Left ventricle myocardium inferior (tissue), 1 donor: ENCODE data around the gene CIAO3. TPM values are rescaled to one million over a fixed set of nuclear protein-coding genes. Genes with fewer than 3 reads are reported as not detected.

Experiments used
- DNase-seq: peaks from one replicate; pipeline ENCODE4 v3.0.0-alpha.2; 2020
- H3K27ac ChIP-seq: fragments of 200-600 bp; replicated peaks from 2 replicates; pipeline ENCODE4 v1.8.0; 2021
- H3K27me3 ChIP-seq: fragments of 200-600 bp; 2 replicates; pipeline ENCODE4 v1.8.0; 2021; ENCODE audit warnings: low read depth
- H3K36me3 ChIP-seq: fragments of 200-600 bp; 2 replicates; pipeline ENCODE4 v1.8.0; 2021
- H3K4me1 ChIP-seq: fragments of 200-600 bp; 2 replicates; pipeline ENCODE4 v1.8.0; 2021
- H3K4me3 ChIP-seq: fragments of 200-600 bp; 2 replicates; pipeline ENCODE4 v1.8.0; 2021; ENCODE audit warnings: mild to moderate bottlenecking, moderate library complexity
- H3K9me3 ChIP-seq: fragments of 200-600 bp; replicated peaks from 2 replicates; pipeline ENCODE4 v1.8.0; 2021
- intact Hi-C: fragments of 100-400 bp; cut with micrococcal nuclease; formaldehyde crosslinking; loops from one replicate; pipeline ENCODE4 v1.11.0; 2022
- long read RNA-seq: library from polyadenylated mRNA; unstranded; transcript quantifications from one replicate; pipeline ENCODE4 v2.0.0, GENCODE V29; 2021
- total RNA-seq: library from RNA; stranded (reverse); fragmentation: NEBNext Ultra II Directional; extraction: Animal tissue kit (Norgen Biotek cat#: 25700); gene quantifications from one replicate; pipeline ENCODE4 v1.2.1, GENCODE V29; 2021
- TF ChIP-seq, protein P1 (sequence below): fragments of 200-600 bp; IDR thresholded peaks from 2 replicates; pipeline ENCODE4 v1.8.0; 2021; ENCODE audit warnings: antibody characterized with exemption, mild to moderate bottlenecking, borderline replicate concordance
- donor health status: DM: no; HTN: yes; CAD: no; lungs with severe emphysema.

CIAO3 gene
- 30.3 TPM for total RNA-seq
- long read RNA-seq, transcript CIAO3-201 (11 exons, 2,112 nt): major isoform, 71 of 89 reads
- long read RNA-seq, partial matches to known transcripts: 8 of 89 reads
- long read RNA-seq, other reads (novel, unspliced or antisense): 8 of 89 reads

DNA sequence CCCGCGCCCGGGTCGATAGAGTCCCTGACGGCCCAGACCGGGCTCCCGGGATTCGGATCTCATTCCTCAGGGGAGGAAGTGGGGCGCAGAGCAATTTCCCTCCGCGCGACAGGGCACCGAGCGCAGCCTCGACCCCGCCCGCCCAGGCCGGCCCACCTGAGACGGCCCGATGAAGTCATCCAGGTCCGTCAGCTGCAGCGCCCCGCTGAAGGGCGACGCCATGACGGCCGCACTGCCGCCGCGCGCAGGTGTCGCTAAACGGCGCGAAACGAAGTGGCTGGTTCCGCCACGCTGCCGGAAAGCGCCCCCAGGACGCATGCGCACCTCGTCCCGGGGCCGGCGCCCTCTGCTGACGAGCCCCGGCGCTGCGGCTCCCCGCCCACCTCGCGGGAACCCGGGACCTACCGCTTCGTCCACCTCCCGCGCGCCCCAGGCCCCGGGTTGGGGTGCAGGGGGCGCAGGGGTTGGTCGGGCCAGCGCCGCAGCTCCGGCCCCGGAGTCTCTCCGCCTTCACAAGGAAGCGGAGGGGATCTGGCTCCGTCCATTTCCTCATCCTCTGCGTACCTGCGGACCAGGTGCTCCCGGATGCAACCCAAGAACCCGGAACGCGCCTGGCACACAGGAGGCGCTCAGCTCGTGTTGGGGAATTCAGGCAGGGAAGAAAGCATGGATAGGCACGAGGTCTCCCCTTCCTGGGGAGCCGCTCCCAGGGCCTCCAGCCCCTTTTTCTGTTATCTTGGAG is at the start of gene CIAO3:
Gene CIAO3 (minus strand): TSS at position 234 of the 742 bp plus-strand sequence. CDS start 12 bp downstream, at position 222.
- peak within 1 kb of the TSS; percentile 100 for H3K4me3 ChIP-seq
- peaks cover 28% of the 10 kb centered on the region for H3K36me3 ChIP-seq
- H3K9me3 ChIP-seq: no peaks in the 10 kb centered on the region
- peak; percentile 89 for DNase-seq
- intact Hi-C loops: no loop called here
- H3K4me1 ChIP-seq: peaks cover 21% of the 10 kb centered on the region
- peak within 1 kb of the TSS; percentile 84 for H3K27ac ChIP-seq
- TF ChIP-seq, protein P1, sequence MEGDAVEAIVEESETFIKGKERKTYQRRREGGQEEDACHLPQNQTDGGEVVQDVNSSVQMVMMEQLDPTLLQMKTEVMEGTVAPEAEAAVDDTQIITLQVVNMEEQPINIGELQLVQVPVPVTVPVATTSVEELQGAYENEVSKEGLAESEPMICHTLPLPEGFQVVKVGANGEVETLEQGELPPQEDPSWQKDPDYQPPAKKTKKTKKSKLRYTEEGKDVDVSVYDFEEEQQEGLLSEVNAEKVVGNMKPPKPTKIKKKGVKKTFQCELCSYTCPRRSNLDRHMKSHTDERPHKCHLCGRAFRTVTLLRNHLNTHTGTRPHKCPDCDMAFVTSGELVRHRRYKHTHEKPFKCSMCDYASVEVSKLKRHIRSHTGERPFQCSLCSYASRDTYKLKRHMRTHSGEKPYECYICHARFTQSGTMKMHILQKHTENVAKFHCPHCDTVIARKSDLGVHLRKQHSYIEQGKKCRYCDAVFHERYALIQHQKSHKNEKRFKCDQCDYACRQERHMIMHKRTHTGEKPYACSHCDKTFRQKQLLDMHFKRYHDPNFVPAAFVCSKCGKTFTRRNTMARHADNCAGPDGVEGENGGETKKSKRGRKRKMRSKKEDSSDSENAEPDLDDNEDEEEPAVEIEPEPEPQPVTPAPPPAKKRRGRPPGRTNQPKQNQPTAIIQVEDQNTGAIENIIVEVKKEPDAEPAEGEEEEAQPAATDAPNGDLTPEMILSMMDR: peak; percentile 96
- peaks cover 40% of the 10 kb centered on the region for H3K27me3 ChIP-seq

DNA sequence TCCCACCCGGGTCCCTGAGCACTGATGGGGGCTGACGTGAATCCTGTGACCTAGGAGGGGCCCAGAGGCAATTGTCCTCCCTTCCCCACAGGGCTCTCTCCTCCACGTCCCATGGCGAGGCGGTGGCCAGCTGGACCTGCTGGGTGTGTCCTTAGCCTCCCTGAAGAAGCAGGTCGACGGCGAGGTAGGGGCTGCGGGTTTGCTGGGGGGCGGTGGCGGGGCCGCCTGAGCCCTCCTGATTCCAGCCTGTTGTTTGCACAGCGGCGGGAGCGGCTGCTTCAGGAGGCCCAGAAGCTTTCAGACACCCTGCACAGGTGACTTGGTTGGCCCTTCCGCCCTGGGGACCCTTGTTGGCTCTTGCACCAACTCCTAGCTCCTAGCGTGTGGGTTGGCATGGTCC is 49.3 kb upstream of the CIAO3 start:
- TF ChIP-seq, protein P1: no peak
- no peak overlapping the region for H3K4me3 ChIP-seq
- intact Hi-C loops: no loop called here
- no peak overlapping the region for H3K27ac ChIP-seq
- no peak for DNase-seq
- peaks cover 8% of the 10 kb centered on the region for H3K36me3 ChIP-seq
- H3K9me3 ChIP-seq: no peaks in the 10 kb centered on the region
- H3K27me3 ChIP-seq: no peaks in the 10 kb centered on the region
- H3K4me1 ChIP-seq: peaks cover 29% of the 10 kb centered on the region

DNA sequence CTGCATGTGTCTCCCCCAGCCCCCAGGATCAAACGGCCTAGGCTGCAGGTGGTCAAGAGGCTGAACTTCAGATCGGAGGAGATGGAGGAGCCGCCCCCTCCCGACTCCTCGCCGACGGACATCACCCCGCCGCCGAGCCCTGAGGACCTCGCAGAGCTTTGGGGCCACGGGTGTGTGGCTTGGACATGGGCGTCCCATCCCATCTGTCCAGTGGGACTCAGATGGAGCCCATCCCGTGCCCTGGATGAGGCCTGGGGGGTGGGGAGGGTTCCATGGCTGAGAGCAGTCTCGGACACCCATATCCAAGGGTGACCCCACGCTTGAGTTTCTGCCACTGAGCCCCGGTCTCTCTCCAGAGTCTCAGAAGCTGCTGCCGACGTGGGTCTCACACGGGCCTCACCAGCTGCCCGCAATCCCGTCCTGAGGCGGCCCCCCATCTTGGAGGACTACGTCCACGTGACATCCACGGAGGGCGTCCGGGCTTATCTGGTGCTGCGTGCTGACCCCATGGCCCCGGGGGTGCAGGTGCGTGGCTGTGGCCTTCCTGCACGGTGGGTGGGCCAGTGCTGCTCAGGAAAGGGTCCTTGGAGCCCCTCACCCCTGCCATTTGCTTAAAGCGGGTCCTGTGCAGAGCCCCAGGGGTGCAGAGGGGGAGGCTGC is 48.5 kb upstream of the CIAO3 start:
- no peak overlapping the region for H3K27ac ChIP-seq
- H3K36me3 ChIP-seq: peaks cover 8% of the 10 kb centered on the region
- H3K4me3 ChIP-seq: peak overlapping the region; percentile 99

DNA sequence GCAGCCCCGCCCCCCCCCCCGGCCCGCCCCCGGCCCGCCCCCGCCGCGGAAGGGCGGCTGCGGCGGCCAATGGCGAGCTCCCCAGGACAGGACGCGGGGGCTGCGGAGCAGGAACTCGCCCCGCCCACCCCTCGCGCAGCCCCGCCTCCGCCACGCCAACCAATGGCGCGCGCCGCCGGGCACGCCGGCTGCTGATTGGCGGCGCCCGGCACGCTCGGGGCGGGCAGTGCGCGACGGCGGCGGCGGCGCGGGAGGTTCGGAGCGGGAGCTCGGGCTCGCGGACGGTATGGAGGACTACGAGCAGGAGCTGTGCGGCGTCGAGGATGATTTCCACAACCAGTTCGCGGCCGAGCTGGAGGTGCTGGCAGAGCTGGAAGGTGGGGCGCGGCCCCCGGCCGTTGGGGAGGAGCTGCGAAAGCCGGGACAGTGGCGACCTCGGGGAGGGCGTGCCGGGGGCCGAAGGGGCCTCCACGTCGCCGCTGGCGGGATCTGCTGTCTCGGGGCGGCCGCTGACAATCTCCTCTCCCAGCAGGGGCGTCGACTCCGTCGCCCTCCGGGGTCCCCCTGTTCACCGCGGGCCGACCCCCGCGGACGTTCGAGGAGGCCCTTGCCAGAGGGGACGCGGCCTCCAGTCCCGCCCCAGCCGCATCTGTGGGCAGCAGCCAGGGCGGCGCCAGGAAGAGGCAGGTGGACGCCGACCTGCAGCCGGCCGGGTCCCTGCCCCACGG is 47.8 kb upstream of the CIAO3 start, which contains the start of gene CHTF18:
Gene CHTF18 (plus strand): TSS at position 222 of the 728 bp plus-strand sequence. CDS start 65 bp downstream, at position 287.
- Histone ChIP-seq H3K4me3 (peak within 1 kb of the TSS; percentile 99), H3K27ac (peak within 1 kb of the TSS; percentile 85), H3K36me3 (peaks cover 8% of the 10 kb centered on the region), H3K27me3 (peaks cover 2% of the 10 kb centered on the region), H3K4me1 (peaks cover 30% of the 10 kb centered on the region), H3K9me3 (no peaks in the 10 kb centered on the region)
- peak; percentile 93 for DNase-seq
- intact Hi-C loops: no loop called here
- TF ChIP-seq, protein P1: no peak

More for the DNA sequence above, 48.5 kb upstream of the CIAO3 start:
- Histone ChIP-seq H3K9me3 (no peaks in the 10 kb centered on the region), H3K4me1 (peaks cover 29% of the 10 kb centered on the region), H3K27me3 (no peaks in the 10 kb centered on the region)
- intact Hi-C loops: no loop called here
- TF ChIP-seq, protein P1: no peak
- no peak for DNase-seq

DNA sequence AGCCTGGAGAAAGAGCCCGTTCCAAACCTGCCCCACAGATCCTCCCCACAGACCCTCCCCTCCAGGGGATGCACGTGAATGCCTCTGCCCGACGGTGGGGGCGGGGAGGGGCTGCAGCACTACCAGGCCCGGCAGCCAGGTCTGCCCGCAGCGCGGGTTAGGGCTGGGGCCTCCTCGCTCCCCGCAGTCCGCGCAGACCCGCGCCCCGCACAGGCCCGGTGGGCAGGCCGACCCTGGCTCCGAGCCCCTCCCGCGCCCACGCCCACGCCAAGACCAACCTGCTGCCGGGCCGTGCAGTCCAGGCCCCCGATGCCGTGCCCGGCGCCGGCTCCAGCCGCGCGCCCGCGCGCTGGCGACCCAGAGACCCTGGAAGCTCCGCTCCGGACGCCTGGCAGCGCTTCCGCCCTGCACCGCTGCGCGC is 47.2 kb upstream of the CIAO3 start, which contains the start of gene RPUSD1:
Gene RPUSD1 (minus strand): TSS at position 404 of the 421 bp plus-strand sequence. CDS start 644 bp downstream, outside the sequence.
- H3K27ac ChIP-seq: peak within 1 kb of the TSS; percentile 85
- peak; percentile 25 for DNase-seq
- H3K36me3 ChIP-seq: peaks cover 8% of the 10 kb centered on the region
- H3K27me3 ChIP-seq: peaks cover 8% of the 10 kb centered on the region
- peak within 1 kb of the TSS; percentile 99 for H3K4me3 ChIP-seq
- peaks cover 32% of the 10 kb centered on the region for H3K4me1 ChIP-seq
- H3K9me3 ChIP-seq: no peaks in the 10 kb centered on the region
- intact Hi-C loops: no loop called here
- TF ChIP-seq, protein P1: peak; percentile 14
